Sigmoid colon (tissue), 7 donors: ENCODE data around the gene PON3. TPM values are rescaled to one million over a fixed set of nuclear protein-coding genes. Genes with fewer than 3 reads are reported as not detected.

ENCODE experiments used
- DNase-seq: peaks from one replicate; pipeline ENCODE4 v3.0.0-alpha.2; 2019
- H3K27ac ChIP-seq, 4 donors: fragments of 200-600 bp; sonication (generic); one replicate each; pipeline ENCODE4 v1.5.1; 2016 to 2019; ENCODE audit warnings: mild to moderate bottlenecking in 1 of 4
- H3K27me3 ChIP-seq, 3 donors: fragments of 200-600 bp; sonication (generic); one replicate each; pipeline ENCODE4 v1.5.1; 2019; ENCODE audit warnings: mild to moderate bottlenecking in 1 of 3
- H3K36me3 ChIP-seq, 4 donors: fragments of 200-600 bp; sonication (generic); one replicate each; pipeline ENCODE4 v1.5.1; 2016 to 2019
- H3K4me1 ChIP-seq, 4 donors: fragments of 200-600 bp; sonication (generic); one replicate each; pipeline ENCODE4 v1.5.1; 2017 to 2019
- H3K4me3 ChIP-seq, 4 donors: fragments of 200-600 bp; sonication (generic); one replicate each; pipeline ENCODE4 v1.5.1; 2017 to 2019; ENCODE audit warnings: mild to moderate bottlenecking in 2 of 4, moderate library complexity in 1 of 4
- H3K9me3 ChIP-seq, 4 donors: fragments of 200-600 bp in 3 of 4; sonication (generic) in 3 of 4; one replicate each; pipeline versions ENCODE4 v1.5.1 to v1.6.1; 2013 to 2019
- CTCF ChIP-seq, 4 experiments: fragments of 450-650 bp in 3 of 4; fragments of 200-600 bp in 1 of 4; IDR thresholded peaks; one replicate each; pipeline ENCODE4 v1.5.1; 2016 to 2019; ENCODE audit warnings: antibody characterized with exemption in 4 of 4, mild to moderate bottlenecking in 3 of 4, moderate library complexity in 2 of 4
- EP300 ChIP-seq, 4 donors: sonication (generic); formaldehyde crosslinking; IDR thresholded peaks; one replicate each; pipeline ENCODE4 v1.6.1; 2017; ENCODE audit warnings: antibody characterized with exemption in 4 of 4
- POLR2A ChIP-seq, 2 donors: fragments of 450-650 bp; IDR thresholded peaks; one replicate each; pipeline ENCODE4 v1.6.1; 2016; ENCODE audit warnings: antibody characterized with exemption in 2 of 2, mild to moderate bottlenecking in 2 of 2, moderate library complexity in 2 of 2
- POLR2AphosphoS5 ChIP-seq, 4 donors: sonication (generic); formaldehyde crosslinking; IDR thresholded peaks; one replicate each; pipeline ENCODE4 v1.6.1; 2017; ENCODE audit warnings: antibody characterized with exemption in 4 of 4
- WGBS, 2 donors: extraction: QIAGEN DNeasy Blood & Tissue Kit; methylation state at CpG; one replicate each; pipeline ENCODE4 v1.1.7; 2013; 5-methylcytosine and 5-hydroxymethylcytosine counted together
- intact Hi-C: fragments of 100-400 bp; cut with DNase I; formaldehyde crosslinking; loops from one replicate; pipeline ENCODE4 v1.15.1; 2023
- polyA plus RNA-seq, 3 donors: library from polyadenylated mRNA; stranded (reverse); fragments of 200-250 nt; gene quantifications; one replicate each; pipeline ENCODE4 v1.2.3, GENCODE V29; 2013
- total RNA-seq, 4 donors: library from RNA; depleted of rRNA; stranded (reverse); fragments of >200 nt; gene quantifications; one replicate each; pipeline ENCODE4 v1.1.0, GENCODE V29; 2016
- donor health status: healthy with polysubstance abuse.
- donor health status: Bipolar disorder and iron deficiency.
- donor health status: healthy.

The PON3 gene
- total and polyA plus RNA-seq, 7 donors: 0.68 to 2.3 (median 1.7) TPM

GRCh38 chr7:95322396-95322795 lies 73.8 kb downstream of the PON3 start:
- Histone ChIP-seq H3K27ac (no peak overlapping the region), H3K36me3 (no peaks in the 10 kb centered on the region), H3K4me3 (no peak overlapping the region), H3K9me3 (peaks cover 0 to 2% (median 0%) of the 10 kb centered on the region in 4 donors), H3K27me3 (peaks cover 0 to 17% (median 8%) of the 10 kb centered on the region in 3 donors), H3K4me1 (no peaks in the 10 kb centered on the region)
- 79 to 84% methylated on average over 8 of the region's 8 CpGs for WGBS, 2 donors
- intact Hi-C loops: no loop called here
- DNase-seq: no peak
- TF ChIP-seq CTCF (IDR thresholded peaks at IDR 0.05) (no peak), POLR2AphosphoS5 (IDR thresholded peaks at IDR 0.05) (no peak), EP300 (IDR thresholded peaks at IDR 0.05) (no peak), POLR2A (IDR thresholded peaks at IDR 0.05) (no peak)

- intact Hi-C loops: no loop called here
- 66 to 74% methylated on average over 1 of the region's 1 CpG for WGBS, 2 donors
These were observed 74.5 kb downstream of the PON3 start for GRCh38 chr7:95321720-95322119.

GRCh38 chr7:95320651-95321050 lies 75.5 kb downstream of the PON3 start:
- DNase-seq: no peak
- TF ChIP-seq CTCF (IDR thresholded peaks at IDR 0.05): no peak
- no peak for TF ChIP-seq EP300 (IDR thresholded peaks at IDR 0.05)
- H3K27me3 ChIP-seq: peaks cover 0 to 17% (median 8%) of the 10 kb centered on the region in 3 donors
- no peak overlapping the region for H3K4me3 ChIP-seq
- 94 to 96% methylated on average over 1 of the region's 1 CpG for WGBS, 2 donors
- intact Hi-C loops: no loop called here
- no peak overlapping the region for H3K27ac ChIP-seq
- peaks cover 0 to 2% (median 0%) of the 10 kb centered on the region in 4 donors for H3K9me3 ChIP-seq
- no peaks in the 10 kb centered on the region for H3K4me1 ChIP-seq
- H3K36me3 ChIP-seq: no peaks in the 10 kb centered on the region

More at GRCh38 chr7:95321720-95322119, 74.5 kb downstream of the PON3 start:
- Histone ChIP-seq H3K36me3 (no peaks in the 10 kb centered on the region), H3K27me3 (peaks cover 0 to 17% (median 8%) of the 10 kb centered on the region in 3 donors), H3K9me3 (peaks cover 0 to 2% (median 0%) of the 10 kb centered on the region in 4 donors), H3K4me1 (no peaks in the 10 kb centered on the region), H3K4me3 (no peak overlapping the region), H3K27ac (no peak overlapping the region)
- TF ChIP-seq POLR2A (IDR thresholded peaks at IDR 0.05) (no peak), CTCF (IDR thresholded peaks at IDR 0.05) (no peak), POLR2AphosphoS5 (IDR thresholded peaks at IDR 0.05) (no peak), EP300 (IDR thresholded peaks at IDR 0.05) (no peak)
- no peak for DNase-seq

GRCh38 chr7:95319570-95319969 lies 76.6 kb downstream of the PON3 start:
- intact Hi-C loops: no loop called here
- Histone ChIP-seq H3K36me3 (no peaks in the 10 kb centered on the region), H3K27me3 (peaks cover 0 to 8% (median 7%) of the 10 kb centered on the region in 3 donors), H3K27ac (no peak overlapping the region), H3K9me3 (no peaks in the 10 kb centered on the region), H3K4me1 (no peaks in the 10 kb centered on the region), H3K4me3 (no peak overlapping the region)
- DNase-seq: no peak
- WGBS, 2 donors: 89 to 95% methylated on average over 1 of the region's 1 CpG
- TF ChIP-seq POLR2A (IDR thresholded peaks at IDR 0.05) (no peak), POLR2AphosphoS5 (IDR thresholded peaks at IDR 0.05) (no peak), EP300 (IDR thresholded peaks at IDR 0.05) (no peak), CTCF (IDR thresholded peaks at IDR 0.05) (no peak)

GRCh38 chr7:95318501-95319100 lies 77.6 kb downstream of the PON3 start:
- Histone ChIP-seq H3K27ac (no peak overlapping the region), H3K4me3 (no peak overlapping the region), H3K4me1 (no peaks in the 10 kb centered on the region), H3K9me3 (no peaks in the 10 kb centered on the region), H3K36me3 (no peaks in the 10 kb centered on the region), H3K27me3 (no peaks in the 10 kb centered on the region)
- TF ChIP-seq POLR2A (IDR thresholded peaks at IDR 0.05) (no peak), EP300 (IDR thresholded peaks at IDR 0.05) (no peak), CTCF (IDR thresholded peaks at IDR 0.05) (no peak), POLR2AphosphoS5 (IDR thresholded peaks at IDR 0.05) (no peak)
- no peak for DNase-seq
- 87 to 88% methylated on average over 8 of the region's 8 CpGs for WGBS, 2 donors
- intact Hi-C loops: no loop called here
